IPS DF 19.7 (cell line): ENCODE results near the gene MRPL10.
A peak's percentile ranks its signal among the peaks of the same experiment; 100 is the strongest.

ENCODE experiments used
- DNase-seq: peaks from one replicate; pipeline ENCODE4 v3.0.0-alpha.2; 2013; ENCODE audit warnings: low read depth, low spot score

Gene MRPL10

GRCh38 chr17:47831003-47831933 is at the start of gene MRPL10, which contains the start of gene LRRC46:
MRPL10 (minus strand) TSS chr17:47831541; CDS start chr17:47831511, 30 bp downstream.
LRRC46 (plus strand) TSS chr17:47831670; CDS start chr17:47831990, 320 bp downstream.
- peak; percentile 74 for DNase-seq

GRCh38 chr17:47879776-47880454 is 48.6 kb upstream of the MRPL10 start:
- DNase-seq, result no peak

- DNase-seq, result no peak
Observed at GRCh38 chr17:47879028-47879585, 47.8 kb upstream of the MRPL10 start.

GRCh38 chr17:47878203-47879027 is 47.1 kb upstream of the MRPL10 start:
- DNase-seq, result no peak

- no peak for DNase-seq
Observed at GRCh38 chr17:47877368-47878034, 46.2 kb upstream of the MRPL10 start.

GRCh38 chr17:47875011-47875985 is 44.0 kb upstream of the MRPL10 start:
- DNase-seq, result no peak

- DNase-seq, result no peak
Observed at GRCh38 chr17:47873200-47874090, 42.1 kb upstream of the MRPL10 start.

GRCh38 chr17:47872651-47873161 is 41.4 kb upstream of the MRPL10 start:
- no peak for DNase-seq

- DNase-seq, result no peak
Observed at GRCh38 chr17:47872019-47872650, 40.8 kb upstream of the MRPL10 start.

GRCh38 chr17:47871048-47871447 is 39.7 kb upstream of the MRPL10 start:
- no peak for DNase-seq

- DNase-seq, result no peak
Observed at GRCh38 chr17:47870056-47870455, 38.7 kb upstream of the MRPL10 start.

- DNase-seq, result no peak
Observed at GRCh38 chr17:47869114-47869513, 37.8 kb upstream of the MRPL10 start.

GRCh38 chr17:47867813-47868533 is 36.6 kb upstream of the MRPL10 start:
- DNase-seq, result no peak

- DNase-seq, result no peak
Observed at GRCh38 chr17:47866941-47867340, 35.6 kb upstream of the MRPL10 start.

- no peak for DNase-seq
Observed at GRCh38 chr17:47864791-47865216, 33.5 kb upstream of the MRPL10 start.

- no peak for DNase-seq
Observed at GRCh38 chr17:47862621-47863440, 31.5 kb upstream of the MRPL10 start.
